Measurements from ENCODE around the gene PDE7B.

Gene PDE7B

GRCh38 chr6:135831016-135831415, 20.5 kb upstream of the PDE7B start:
- no peaks in the 10 kb centered on the region for H3K36me3 ChIP-seq (ENCODE audit: insufficient read depth, low read length)
- H3K9me2 ChIP-seq (ENCODE audit: low read depth, low read length): no peaks in the 10 kb centered on the region
- H3K4me3 ChIP-seq (ENCODE audit: low read depth, low read length, poor library complexity, severe bottlenecking): no peak overlapping the region
- no peaks in the 10 kb centered on the region for H3F3A ChIP-seq (ENCODE audit: insufficient read depth, low read length)
- no peaks in the 10 kb centered on the region for H3K9me3 ChIP-seq (ENCODE audit: low read length)
- no peak overlapping the region for H2AFZ ChIP-seq (ENCODE audit: low read length)
- H3K4me2 ChIP-seq (ENCODE audit: low read length): no peak overlapping the region
- H4K20me1 ChIP-seq (ENCODE audit: insufficient read depth, low read length): no peaks in the 10 kb centered on the region
- H3K27me3 ChIP-seq (ENCODE audit: insufficient read depth, low read length): no peaks in the 10 kb centered on the region
- no peak overlapping the region for H3K9ac ChIP-seq (ENCODE audit: low read length)
- H3K4me1 ChIP-seq (ENCODE audit: insufficient read depth, low read length, severe bottlenecking): no peaks in the 10 kb centered on the region
- H3K27ac ChIP-seq (ENCODE audit: low read depth, low read length, poor library complexity, severe bottlenecking): no peak overlapping the region
- TF ChIP-seq CTCF (IDR thresholded peaks at IDR 0.05; ENCODE audit: low read length) (no peak), EZH2 (IDR thresholded peaks at IDR 0.05; ENCODE audit: borderline replicate concordance, low read length) (no peak)
- no peaks in the 10 kb centered on the region for H3K79me2 ChIP-seq (ENCODE audit: insufficient read depth, low read length)

GRCh38 chr6:135832166-135832565, 19.3 kb upstream of the PDE7B start:
- H2AFZ ChIP-seq (ENCODE audit: low read length): no peak overlapping the region
- TF ChIP-seq EZH2 (IDR thresholded peaks at IDR 0.05; ENCODE audit: borderline replicate concordance, low read length) (no peak), CTCF (IDR thresholded peaks at IDR 0.05; ENCODE audit: low read length) (no peak)

GRCh38 chr6:135833771-135834170, 17.7 kb upstream of the PDE7B start:
- H3K9ac ChIP-seq (ENCODE audit: low read length): no peak overlapping the region
- no peaks in the 10 kb centered on the region for H3K9me2 ChIP-seq (ENCODE audit: low read depth, low read length)
- H3K9me3 ChIP-seq (ENCODE audit: low read length): no peaks in the 10 kb centered on the region
- H3K27ac ChIP-seq (ENCODE audit: low read depth, low read length, poor library complexity, severe bottlenecking): no peak overlapping the region
- H3K4me2 ChIP-seq (ENCODE audit: low read length): no peak overlapping the region
- TF ChIP-seq CTCF (IDR thresholded peaks at IDR 0.05; ENCODE audit: low read length) (no peak), EZH2 (IDR thresholded peaks at IDR 0.05; ENCODE audit: borderline replicate concordance, low read length) (no peak)
- H3K36me3 ChIP-seq (ENCODE audit: insufficient read depth, low read length): no peaks in the 10 kb centered on the region
- H3K27me3 ChIP-seq (ENCODE audit: insufficient read depth, low read length): no peaks in the 10 kb centered on the region
- no peaks in the 10 kb centered on the region for H3K4me1 ChIP-seq (ENCODE audit: insufficient read depth, low read length, severe bottlenecking)
- no peak overlapping the region for H2AFZ ChIP-seq (ENCODE audit: low read length)
- no peaks in the 10 kb centered on the region for H3F3A ChIP-seq (ENCODE audit: insufficient read depth, low read length)
- no peak overlapping the region for H3K4me3 ChIP-seq (ENCODE audit: low read depth, low read length, poor library complexity, severe bottlenecking)
- H4K20me1 ChIP-seq (ENCODE audit: insufficient read depth, low read length): no peaks in the 10 kb centered on the region
- no peaks in the 10 kb centered on the region for H3K79me2 ChIP-seq (ENCODE audit: insufficient read depth, low read length)

More at GRCh38 chr6:135832166-135832565, 19.3 kb upstream of the PDE7B start:
- Histone ChIP-seq H3K9ac (ENCODE audit: low read length) (no peak overlapping the region), H3K9me3 (ENCODE audit: low read length) (no peaks in the 10 kb centered on the region), H3K4me3 (ENCODE audit: low read depth, low read length, poor library complexity, severe bottlenecking) (no peak overlapping the region), H3K27me3 (ENCODE audit: insufficient read depth, low read length) (no peaks in the 10 kb centered on the region), H3F3A (ENCODE audit: insufficient read depth, low read length) (no peaks in the 10 kb centered on the region), H3K79me2 (ENCODE audit: insufficient read depth, low read length) (no peaks in the 10 kb centered on the region), H3K4me2 (ENCODE audit: low read length) (no peak overlapping the region), H3K36me3 (ENCODE audit: insufficient read depth, low read length) (no peaks in the 10 kb centered on the region), H3K9me2 (ENCODE audit: low read depth, low read length) (no peaks in the 10 kb centered on the region), H3K4me1 (ENCODE audit: insufficient read depth, low read length, severe bottlenecking) (no peaks in the 10 kb centered on the region), H3K27ac (ENCODE audit: low read depth, low read length, poor library complexity, severe bottlenecking) (no peak overlapping the region), H4K20me1 (ENCODE audit: insufficient read depth, low read length) (no peaks in the 10 kb centered on the region)

Measured in OCI-LY1 (cell line).